Cerebellar cortex (tissue), 1 donor: ENCODE data around the gene ODF2L.

ENCODE experiments used
- DNase-seq: peaks from one replicate; pipeline ENCODE4 v3.0.0-alpha.2; 2015; ENCODE audit warnings: low spot score

Gene ODF2L

DNA sequence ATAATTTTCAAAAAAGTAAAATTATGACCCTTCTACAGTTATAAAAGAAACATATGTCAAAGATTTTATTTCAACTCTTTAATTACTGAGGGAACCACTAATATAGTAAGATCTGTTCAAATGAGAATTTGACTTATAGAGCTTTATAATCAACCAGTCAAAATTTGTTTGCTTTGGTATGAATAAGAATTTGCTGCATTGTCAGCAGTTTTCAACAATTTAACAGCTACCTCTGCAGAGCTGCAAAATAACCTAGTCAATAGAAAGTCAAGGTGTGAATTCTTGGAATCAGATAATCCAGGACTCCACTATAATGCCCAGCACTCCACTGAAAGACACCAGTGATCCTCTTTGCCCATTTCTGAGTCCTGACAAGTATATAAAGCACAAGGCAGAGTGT is 78.2 kb downstream of the ODF2L start:
- no peak for DNase-seq

DNA sequence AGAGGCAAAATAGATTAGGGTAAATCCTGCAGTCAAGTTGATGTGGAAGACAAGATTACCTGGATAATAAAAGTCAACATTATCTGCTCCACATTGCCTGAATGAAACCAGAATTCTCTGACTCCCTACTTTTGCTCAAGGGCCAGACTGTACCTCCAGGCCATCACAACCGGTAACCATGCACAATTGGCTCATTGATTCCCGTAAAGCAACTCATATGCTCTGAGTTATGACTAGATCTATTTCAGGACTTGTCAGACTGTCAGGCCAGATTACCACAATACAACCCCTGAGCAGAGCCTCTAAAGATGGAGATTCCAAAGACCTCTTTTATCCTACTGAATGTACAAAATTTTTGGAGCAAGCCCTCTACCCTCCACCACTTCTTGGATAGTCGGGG is 90.4 kb downstream of the ODF2L start:
- no peak for DNase-seq

DNA sequence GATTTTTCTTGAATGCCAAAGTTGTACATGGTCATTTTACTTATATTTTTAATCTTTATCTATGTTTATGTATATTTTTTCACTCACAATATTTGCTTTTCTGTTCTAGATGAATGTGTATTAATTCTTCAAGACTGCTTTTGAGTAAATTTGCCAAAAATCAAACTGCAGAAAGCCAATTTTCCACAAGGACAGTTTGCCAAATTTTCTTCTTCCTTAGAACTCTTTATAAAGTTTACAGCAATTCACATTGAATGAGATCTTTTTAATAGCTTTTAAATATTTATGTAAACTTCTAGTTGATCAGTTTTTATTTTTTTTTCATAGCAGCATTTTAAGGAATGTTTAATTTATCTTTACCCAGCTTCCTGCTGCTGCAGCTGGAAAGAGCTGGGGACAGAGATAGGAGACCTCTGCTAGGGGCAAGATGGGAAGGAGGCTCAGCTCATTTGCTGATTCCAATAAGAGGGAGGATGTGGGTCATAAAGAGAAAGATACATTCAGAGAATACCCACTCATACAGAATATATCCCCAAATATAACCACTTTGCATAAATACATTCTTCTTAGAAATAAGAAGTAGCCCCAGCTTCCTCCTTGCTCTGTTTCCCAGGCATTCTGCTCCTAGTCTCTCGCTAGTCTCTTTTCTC is 93.0 kb downstream of the ODF2L start:
- DNase-seq, result no peak
